HEK293 (cell line): ENCODE measurements around the gene REC8.

Source experiments
- CTCF ChIA-PET: fragments of 350-600 bp; formaldehyde crosslinking; extraction: SDS; loops from one replicate; lab custom pipeline; 2021; ENCODE audit warnings: antibody characterized with exemption; lab: Yijun Ruan, JAX
- POLR2A ChIA-PET: fragments of 300-600 bp; formaldehyde crosslinking; extraction: SDS; loops from one replicate; lab custom pipeline; 2020; ENCODE audit warnings: antibody characterized with exemption, inconsistent platforms; lab: Yijun Ruan, JAX
- H3K27ac ChIP-seq: fragments of 200-500 bp; sonication (Bioruptor generic); 2 replicates; pipeline ENCODE4 v1.5.1; 2014; ENCODE audit warnings: low read depth, low read length, control low read depth, inconsistent platforms; ENCODE audit errors: extremely low read depth
- H3K36me3 ChIP-seq, 2 experiments: fragments of 200-500 bp in 1 of 2; sonication (Bioruptor generic) in 1 of 2; 1 replicate in 1 of 2; 2 replicates in 1 of 2; pipeline ENCODE4 v1.5.1; 2014 to 2017; ENCODE audit warnings: inconsistent platforms in 2 of 2, low read length in 2 of 2; ENCODE audit not compliant: control insufficient read depth in 2 of 2, insufficient read depth in 1 of 2
- H3K4me1 ChIP-seq: fragments of 200-500 bp; sonication (Bioruptor generic); 2 replicates; pipeline ENCODE4 v1.5.1; 2014; ENCODE audit warnings: mild to moderate bottlenecking, low read length, inconsistent platforms; ENCODE audit not compliant: control insufficient read depth, insufficient read depth
- H3K4me3 ChIP-seq: 2 replicates; pipeline ENCODE4 v1.5.1; 2011; ENCODE audit warnings: low read depth, mild to moderate bottlenecking, control low read depth, low read length, moderate library complexity
- H3K9me3 ChIP-seq: fragments of 200-500 bp; sonication (Bioruptor generic); 2 replicates; pipeline ENCODE4 v1.5.1; 2014; ENCODE audit warnings: low read depth, low read length, inconsistent platforms; ENCODE audit not compliant: control insufficient read depth, insufficient read depth
- GLI2 ChIP-seq: fragments of 450-650 bp; formaldehyde crosslinking; IDR thresholded peaks from 2 replicates; pipeline ENCODE4; 2017; ENCODE audit warnings: missing biosample characterization, missing genetic modification characterization, low read depth, borderline replicate concordance
- GLI4 ChIP-seq: fragments of 450-650 bp; formaldehyde crosslinking; IDR thresholded peaks from 2 replicates; pipeline ENCODE4 v1.5.1; 2016; ENCODE audit warnings: missing biosample characterization, missing genetic modification characterization
- GLIS1 ChIP-seq: fragments of 450-650 bp; formaldehyde crosslinking; IDR thresholded peaks from 2 replicates; pipeline ENCODE4 v1.5.1; 2016; ENCODE audit warnings: missing biosample characterization, missing genetic modification characterization
- MEIS1 ChIP-seq: sonication (generic); formaldehyde crosslinking; IDR thresholded peaks from 2 replicates; pipeline ENCODE4 v1.8.1; 2022; ENCODE audit warnings: missing genetic modification reagents, mild to moderate bottlenecking, borderline replicate concordance
- SETDB1 ChIP-seq: IDR thresholded peaks from one replicate; pipeline ENCODE4 v1.6.1; 2017; ENCODE audit warnings: mild to moderate bottlenecking, low read length, moderate library complexity, mixed read lengths; ENCODE audit not compliant: insufficient read length
- TCF7L2 ChIP-seq: IDR thresholded peaks from 2 replicates; pipeline ENCODE4 v1.6.1; 2011; ENCODE audit warnings: low read depth, mild to moderate bottlenecking, inconsistent platforms, low read length, moderate library complexity, borderline replicate concordance
- YY1 ChIP-seq: fragments of 450-650 bp; formaldehyde crosslinking; IDR thresholded peaks from 2 replicates; pipeline ENCODE4 v1.5.1; 2018; ENCODE audit warnings: missing biosample characterization, missing genetic modification characterization
- ZFHX2 ChIP-seq: fragments of 450-650 bp; formaldehyde crosslinking; conservative IDR thresholded peaks from 2 replicates; pipeline ENCODE4 v1.5.1; 2016; ENCODE audit warnings: missing biosample characterization, missing genetic modification characterization
- ZNF10 ChIP-seq: fragments of 450-650 bp; formaldehyde crosslinking; IDR thresholded peaks from 2 replicates; pipeline ENCODE4 v1.5.1; 2017; ENCODE audit warnings: missing biosample characterization, missing genetic modification characterization
- ZNF324 ChIP-seq: fragments of 450-650 bp; formaldehyde crosslinking; IDR thresholded peaks from 2 replicates; pipeline ENCODE4 v1.5.1; 2016; ENCODE audit warnings: missing biosample characterization, missing genetic modification characterization
- ZNF571 ChIP-seq: fragments of 450-650 bp; formaldehyde crosslinking; IDR thresholded peaks from 2 replicates; pipeline ENCODE4 v1.5.0; 2017; ENCODE audit warnings: missing biosample characterization, missing genetic modification characterization
- ZNF585B ChIP-seq: fragments of 450-650 bp; formaldehyde crosslinking; IDR thresholded peaks from 2 replicates; pipeline ENCODE4 v1.5.1; 2016; ENCODE audit warnings: missing biosample characterization, missing genetic modification characterization
- ZNF843 ChIP-seq: fragments of 450-650 bp; formaldehyde crosslinking; IDR thresholded peaks from 2 replicates; pipeline ENCODE4 v1.5.1; 2016; ENCODE audit warnings: missing biosample characterization, missing genetic modification characterization
- ZSCAN30 ChIP-seq: fragments of 450-650 bp; IDR thresholded peaks from 2 replicates; pipeline ENCODE4 v1.5.1; 2018; ENCODE audit warnings: missing biosample characterization, mild to moderate bottlenecking, missing genetic modification characterization, moderate library complexity
- TF ChIP-seq, protein P1 (sequence below): fragments of 450-650 bp; formaldehyde crosslinking; IDR thresholded peaks from 2 replicates; pipeline ENCODE4 v1.5.1; 2016; ENCODE audit warnings: missing biosample characterization, missing genetic modification characterization
- TF ChIP-seq, protein P2 (sequence below): fragments of 450-650 bp; formaldehyde crosslinking; IDR thresholded peaks from 2 replicates; pipeline ENCODE4 v1.5.1; 2016; ENCODE audit warnings: missing biosample characterization, missing genetic modification characterization
- TF ChIP-seq, protein P3 (sequence below): fragments of 450-650 bp; formaldehyde crosslinking; IDR thresholded peaks from 2 replicates; pipeline ENCODE4 v1.5.1; 2017; ENCODE audit warnings: missing biosample characterization, missing genetic modification characterization
- TF ChIP-seq, protein P4 (sequence below): fragments of 450-650 bp; formaldehyde crosslinking; IDR thresholded peaks from 2 replicates; pipeline ENCODE4 v1.5.1; 2016; ENCODE audit warnings: missing biosample characterization, missing genetic modification characterization
- TF ChIP-seq, protein P5 (sequence below): fragments of 450-650 bp; formaldehyde crosslinking; IDR thresholded peaks from 2 replicates; pipeline ENCODE4 v1.5.0; 2017; ENCODE audit warnings: missing biosample characterization, missing genetic modification characterization, borderline replicate concordance

Gene REC8

GRCh38 chr14:24141097-24141880 lies 30.6 kb upstream of the REC8 start, which contains the start of gene EMC9 (continued):
- TF ChIP-seq, protein P1, sequence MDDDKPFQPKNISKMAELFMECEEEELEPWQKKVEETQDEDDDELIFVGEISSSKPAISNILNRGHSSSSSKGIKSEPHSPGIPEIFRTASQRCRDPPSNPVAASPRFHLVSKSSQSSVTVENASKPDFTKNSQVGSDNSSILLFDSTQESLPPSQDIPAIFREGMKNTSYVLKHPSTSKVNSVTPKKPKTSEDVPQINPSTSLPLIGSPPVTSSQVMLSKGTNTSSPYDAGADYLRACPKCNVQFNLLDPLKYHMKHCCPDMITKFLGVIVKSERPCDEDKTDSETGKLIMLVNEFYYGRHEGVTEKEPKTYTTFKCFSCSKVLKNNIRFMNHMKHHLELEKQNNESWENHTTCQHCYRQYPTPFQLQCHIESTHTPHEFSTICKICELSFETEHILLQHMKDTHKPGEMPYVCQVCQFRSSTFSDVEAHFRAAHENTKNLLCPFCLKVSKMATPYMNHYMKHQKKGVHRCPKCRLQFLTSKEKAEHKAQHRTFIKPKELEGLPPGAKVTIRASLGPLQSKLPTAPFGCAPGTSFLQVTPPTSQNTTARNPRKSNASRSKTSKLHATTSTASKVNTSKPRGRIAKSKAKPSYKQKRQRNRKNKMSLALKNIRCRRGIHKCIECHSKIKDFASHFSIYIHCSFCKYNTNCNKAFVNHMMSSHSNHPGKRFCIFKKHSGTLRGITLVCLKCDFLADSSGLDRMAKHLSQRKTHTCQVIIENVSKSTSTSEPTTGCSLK (tag by site-specific recombination), result no peak
- TF ChIP-seq GLI2 (tag by site-specific recombination) (no peak), ZNF585B (tag by site-specific recombination) (peak; percentile 9; the same call in 1 of the 2 replicates), GLI4 (tag by site-specific recombination) (0 out of 2 replicates have a peak, but pooled peaks have one; percentile 78), ZFHX2 (peak; percentile 61), GLIS1 (peak; percentile 80), ZNF571 (tag by site-specific recombination) (no peak), ZNF324 (0 out of 2 replicates have a peak, but pooled peaks have one; percentile 74), ZSCAN30 (peak; percentile 94), ZNF10 (tag by site-specific recombination) (peak; percentile 53; the same call in 1 of the 2 replicates), TCF7L2 (no peak), YY1 (peak; percentile 65; the same call in 1 of the 2 replicates)
- TF ChIP-seq, protein P2, sequence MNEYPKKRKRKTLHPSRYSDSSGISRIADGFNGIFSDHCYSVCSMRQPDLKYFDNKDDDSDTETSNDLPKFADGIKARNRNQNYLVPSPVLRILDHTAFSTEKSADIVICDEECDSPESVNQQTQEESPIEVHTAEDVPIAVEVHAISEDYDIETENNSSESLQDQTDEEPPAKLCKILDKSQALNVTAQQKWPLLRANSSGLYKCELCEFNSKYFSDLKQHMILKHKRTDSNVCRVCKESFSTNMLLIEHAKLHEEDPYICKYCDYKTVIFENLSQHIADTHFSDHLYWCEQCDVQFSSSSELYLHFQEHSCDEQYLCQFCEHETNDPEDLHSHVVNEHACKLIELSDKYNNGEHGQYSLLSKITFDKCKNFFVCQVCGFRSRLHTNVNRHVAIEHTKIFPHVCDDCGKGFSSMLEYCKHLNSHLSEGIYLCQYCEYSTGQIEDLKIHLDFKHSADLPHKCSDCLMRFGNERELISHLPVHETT, result peak; percentile 73; the same call in 1 of the 2 replicates
- TF ChIP-seq, protein P3, sequence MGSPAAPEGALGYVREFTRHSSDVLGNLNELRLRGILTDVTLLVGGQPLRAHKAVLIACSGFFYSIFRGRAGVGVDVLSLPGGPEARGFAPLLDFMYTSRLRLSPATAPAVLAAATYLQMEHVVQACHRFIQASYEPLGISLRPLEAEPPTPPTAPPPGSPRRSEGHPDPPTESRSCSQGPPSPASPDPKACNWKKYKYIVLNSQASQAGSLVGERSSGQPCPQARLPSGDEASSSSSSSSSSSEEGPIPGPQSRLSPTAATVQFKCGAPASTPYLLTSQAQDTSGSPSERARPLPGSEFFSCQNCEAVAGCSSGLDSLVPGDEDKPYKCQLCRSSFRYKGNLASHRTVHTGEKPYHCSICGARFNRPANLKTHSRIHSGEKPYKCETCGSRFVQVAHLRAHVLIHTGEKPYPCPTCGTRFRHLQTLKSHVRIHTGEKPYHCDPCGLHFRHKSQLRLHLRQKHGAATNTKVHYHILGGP, result no peak
- TF ChIP-seq, protein P4, sequence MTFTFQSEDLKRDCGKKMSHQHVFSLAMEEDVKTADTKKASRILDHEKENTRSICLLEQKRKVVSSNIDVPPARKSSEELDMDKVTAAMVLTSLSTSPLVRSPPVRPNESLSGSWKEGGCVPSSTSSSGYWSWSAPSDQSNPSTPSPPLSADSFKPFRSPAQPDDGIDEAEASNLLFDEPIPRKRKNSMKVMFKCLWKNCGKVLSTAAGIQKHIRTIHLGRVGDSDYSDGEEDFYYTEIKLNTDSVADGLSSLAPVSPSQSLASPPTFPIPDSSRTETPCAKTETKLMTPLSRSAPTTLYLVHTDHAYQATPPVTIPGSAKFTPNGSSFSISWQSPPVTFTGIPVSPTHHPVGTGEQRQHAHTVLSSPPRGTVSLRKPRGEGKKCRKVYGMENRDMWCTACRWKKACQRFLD (tag by site-specific recombination), result peak; percentile 46; the same call in 1 of the 2 replicates

GRCh38 chr14:24143511-24143910 lies 28.4 kb upstream of the REC8 start:
- Histone ChIP-seq H3K27ac (no peak overlapping the region), H3K36me3 (peaks cover 12 to 36% of the 10 kb centered on the region in 2 experiments), H3K4me3 (no peak overlapping the region), H3K9me3 (no peaks in the 10 kb centered on the region), H3K4me1 (peaks cover 12% of the 10 kb centered on the region)
- ChIA-PET POLR2A (interaction anchor here (0.8 kb wide), 1 partner anchor 29 kb away, joined by 4 read pairs; the partner anchor contains the start of genes DCAF11 and NRL), CTCF (interaction anchor here (1.5 kb wide), 1 partner anchor 18 kb away, joined by 4 read pairs; the partner anchor contains the start of gene IRF9)
- TF ChIP-seq GLIS1 (peak; percentile 70), SETDB1 (no peak), ZNF843 (tag by site-specific recombination) (no peak), MEIS1 (CRISPR knock-in tag) (no peak)
- TF ChIP-seq, protein P5, sequence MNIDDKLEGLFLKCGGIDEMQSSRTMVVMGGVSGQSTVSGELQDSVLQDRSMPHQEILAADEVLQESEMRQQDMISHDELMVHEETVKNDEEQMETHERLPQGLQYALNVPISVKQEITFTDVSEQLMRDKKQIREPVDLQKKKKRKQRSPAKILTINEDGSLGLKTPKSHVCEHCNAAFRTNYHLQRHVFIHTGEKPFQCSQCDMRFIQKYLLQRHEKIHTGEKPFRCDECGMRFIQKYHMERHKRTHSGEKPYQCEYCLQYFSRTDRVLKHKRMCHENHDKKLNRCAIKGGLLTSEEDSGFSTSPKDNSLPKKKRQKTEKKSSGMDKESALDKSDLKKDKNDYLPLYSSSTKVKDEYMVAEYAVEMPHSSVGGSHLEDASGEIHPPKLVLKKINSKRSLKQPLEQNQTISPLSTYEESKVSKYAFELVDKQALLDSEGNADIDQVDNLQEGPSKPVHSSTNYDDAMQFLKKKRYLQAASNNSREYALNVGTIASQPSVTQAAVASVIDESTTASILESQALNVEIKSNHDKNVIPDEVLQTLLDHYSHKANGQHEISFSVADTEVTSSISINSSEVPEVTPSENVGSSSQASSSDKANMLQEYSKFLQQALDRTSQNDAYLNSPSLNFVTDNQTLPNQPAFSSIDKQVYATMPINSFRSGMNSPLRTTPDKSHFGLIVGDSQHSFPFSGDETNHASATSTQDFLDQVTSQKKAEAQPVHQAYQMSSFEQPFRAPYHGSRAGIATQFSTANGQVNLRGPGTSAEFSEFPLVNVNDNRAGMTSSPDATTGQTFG (tag by site-specific recombination), result no peak
